GM23248 (cell line): ENCODE data around the gene ATOH1.

Experiments
- EZH2 ChIP-seq: fragments of 200-600 bp; sonication (generic); IDR thresholded peaks from 2 replicates; pipeline ENCODE4 v1.6.1; 2018; ENCODE audit warnings: antibody characterized with exemption, mild to moderate bottlenecking; ENCODE audit not compliant: insufficient read depth, poor library complexity, severe bottlenecking
- EZH2phosphoT487 ChIP-seq: fragments of 200-600 bp; sonication (generic); IDR thresholded peaks from 2 replicates; pipeline ENCODE4 v1.6.1; 2018; ENCODE audit warnings: antibody characterized with exemption, moderate library complexity, mild to moderate bottlenecking, low read depth; ENCODE audit not compliant: insufficient read depth

- no peak for TF ChIP-seq EZH2phosphoT487
- no peak for TF ChIP-seq EZH2
Observed at GRCh38 chr4:93878566-93878965, 50.0 kb downstream of the ATOH1 start.
